ENCODE results near the gene ST6GALNAC1.

DNA sequence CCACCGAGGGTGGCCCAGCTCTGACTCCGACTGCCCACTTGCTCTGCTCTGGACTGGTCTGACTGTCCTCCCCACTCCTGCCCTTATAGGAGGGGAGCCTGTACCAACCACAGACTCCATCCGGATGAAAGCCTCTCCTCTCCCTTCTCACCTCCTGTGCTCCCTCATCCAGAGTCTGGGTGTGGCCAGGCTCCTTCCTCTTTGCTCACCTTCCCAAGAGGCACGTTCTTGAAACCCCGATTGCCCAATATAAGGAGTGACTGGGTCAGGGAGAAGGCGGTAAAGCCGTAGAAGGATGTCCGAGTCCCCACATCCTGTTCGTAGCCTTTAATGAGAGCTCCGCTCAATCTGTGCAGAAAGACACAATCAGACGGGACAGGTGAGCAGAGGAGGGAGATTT lies 17.1 kb downstream of the ST6GALNAC1 start:
- TF ChIP-seq POLR2A (IDR thresholded peaks at IDR 0.05; ENCODE audit: low read length) (no peak), GATA1 (IDR thresholded peaks at IDR 0.05; ENCODE audit: low read depth, low read length) (no peak)
